ENCODE results near the gene TNP1.

GRCh38 chr2:216838151-216838550 lies 21.7 kb downstream of the TNP1 start:
- no peak for TF ChIP-seq GATA2 (IDR thresholded peaks at IDR 0.05; ENCODE audit: low read depth, low read length)
- TF ChIP-seq GATA3 (IDR thresholded peaks at IDR 0.05; ENCODE audit: low read depth, low read length): no peak
